Peyer's patch (tissue), 4 donors: ENCODE data around the gene DHX57.

Experiments
- POLR2A ChIP-seq, 2 donors: fragments of 450-650 bp; IDR thresholded peaks; one replicate each; pipeline ENCODE4 v1.5.1; 2017; ENCODE audit warnings: antibody characterized with exemption in 2 of 2, mild to moderate bottlenecking in 2 of 2, moderate library complexity in 2 of 2
- TF ChIP-seq, protein P1 (sequence below), 6 experiments: fragments of 450-650 bp in 4 of 6; fragments of 200-600 bp in 2 of 6; sonication (generic) in 1 of 6; IDR thresholded peaks; one replicate each; pipeline ENCODE4 v1.5.1; 2017 to 2019; ENCODE audit warnings: antibody characterized with exemption in 6 of 6, mild to moderate bottlenecking in 3 of 6, moderate library complexity in 1 of 6

DNA sequence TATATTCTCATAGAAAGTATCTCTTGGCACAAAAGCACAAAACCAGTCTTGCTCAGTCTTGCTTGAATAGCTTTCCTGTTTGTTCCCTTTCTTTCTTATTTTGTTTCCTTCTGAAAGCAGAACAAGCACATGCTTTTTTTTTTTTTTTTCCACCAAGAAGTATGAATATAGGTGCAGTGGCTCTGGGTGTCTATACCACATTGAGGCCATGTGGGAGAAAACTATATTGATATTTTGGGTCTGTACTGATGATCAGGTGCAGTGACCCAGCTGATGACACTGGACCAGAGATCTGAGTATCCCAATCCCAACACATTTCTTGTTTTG lies 69.0 kb downstream of the DHX57 start:
- TF ChIP-seq, protein P1, sequence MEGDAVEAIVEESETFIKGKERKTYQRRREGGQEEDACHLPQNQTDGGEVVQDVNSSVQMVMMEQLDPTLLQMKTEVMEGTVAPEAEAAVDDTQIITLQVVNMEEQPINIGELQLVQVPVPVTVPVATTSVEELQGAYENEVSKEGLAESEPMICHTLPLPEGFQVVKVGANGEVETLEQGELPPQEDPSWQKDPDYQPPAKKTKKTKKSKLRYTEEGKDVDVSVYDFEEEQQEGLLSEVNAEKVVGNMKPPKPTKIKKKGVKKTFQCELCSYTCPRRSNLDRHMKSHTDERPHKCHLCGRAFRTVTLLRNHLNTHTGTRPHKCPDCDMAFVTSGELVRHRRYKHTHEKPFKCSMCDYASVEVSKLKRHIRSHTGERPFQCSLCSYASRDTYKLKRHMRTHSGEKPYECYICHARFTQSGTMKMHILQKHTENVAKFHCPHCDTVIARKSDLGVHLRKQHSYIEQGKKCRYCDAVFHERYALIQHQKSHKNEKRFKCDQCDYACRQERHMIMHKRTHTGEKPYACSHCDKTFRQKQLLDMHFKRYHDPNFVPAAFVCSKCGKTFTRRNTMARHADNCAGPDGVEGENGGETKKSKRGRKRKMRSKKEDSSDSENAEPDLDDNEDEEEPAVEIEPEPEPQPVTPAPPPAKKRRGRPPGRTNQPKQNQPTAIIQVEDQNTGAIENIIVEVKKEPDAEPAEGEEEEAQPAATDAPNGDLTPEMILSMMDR (IDR thresholded peaks at IDR 0.05): no peak
- TF ChIP-seq POLR2A (IDR thresholded peaks at IDR 0.05): no peak
